ENCODE data around the gene RPP40. TPM values are rescaled to one million over a fixed set of nuclear protein-coding genes. Genes with fewer than 3 reads are reported as not detected.
A peak's percentile ranks its signal among the peaks of the same experiment; 100 is the strongest.

The RPP40 gene
- polyA plus RNA-seq, 3 donors, result 1.7 to 11.1 (median 7.4) TPM

DNA sequence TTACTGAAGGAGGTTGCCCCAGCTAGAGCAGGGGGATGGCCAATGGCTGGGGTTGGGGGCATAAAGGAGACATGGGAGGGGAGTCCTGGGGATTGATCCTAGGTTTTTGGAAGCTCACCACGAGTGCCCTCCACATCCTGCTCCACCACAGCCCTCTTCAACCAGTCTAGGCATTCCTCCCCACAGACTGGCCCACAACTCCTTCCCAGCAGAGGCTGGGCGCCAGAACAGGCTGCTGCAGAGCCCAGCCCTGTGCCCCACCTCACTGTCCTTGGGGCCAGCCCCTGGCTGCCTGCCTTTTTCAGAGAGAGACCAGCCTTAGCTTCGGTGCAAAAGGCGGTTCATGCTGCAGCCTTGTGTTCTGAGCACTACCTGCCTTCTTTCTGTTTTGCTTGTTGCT, 16.4 kb downstream of the RPP40 start:
- H3K27ac Mint-ChIP-seq, result peak overlapping the region in 1 of 7 donors; percentile 63
- Histone ChIP-seq H3K4me3 (replicated peaks in 1 of 3; ENCODE audit: low read depth in 2 of 3, low read length in 3 of 3) (no peak overlapping the region), H4K20me1 (ENCODE audit: insufficient read depth, low read length) (no peaks in the 10 kb centered on the region), H3K4me1 (ENCODE audit: control insufficient read depth in 1 of 2, insufficient read depth in 2 of 2, low read length in 2 of 2) (no peaks in the 10 kb centered on the region), H3K27me3 (ENCODE audit: control insufficient read depth in 2 of 2, insufficient read depth in 2 of 2, low read length in 2 of 2) (no peaks in the 10 kb centered on the region), H3K79me2 (ENCODE audit: insufficient read depth, low read length) (no peaks in the 10 kb centered on the region), H3K9me3 (replicated peaks in 1 of 2; ENCODE audit: control insufficient read depth in 1 of 2, insufficient read depth in 1 of 2, low read length in 2 of 2) (no peaks in the 10 kb centered on the region), H3K27ac (ENCODE audit: low read depth in 1 of 2, low read length in 2 of 2) (no peak overlapping the region), H3K4me2 (replicated peaks; ENCODE audit: extremely low read depth, low read length, poor library complexity, severe bottlenecking) (no peak overlapping the region), H2AFZ (ENCODE audit: insufficient read depth, low read depth, low read length, poor library complexity, severe bottlenecking) (no peak overlapping the region), H3K9ac (ENCODE audit: insufficient read depth, low read length, poor library complexity, severe bottlenecking) (no peak overlapping the region), H3K36me3 (replicated peaks in 1 of 2; ENCODE audit: control insufficient read depth in 1 of 2, insufficient read depth in 2 of 2, low read length in 2 of 2) (no peaks in the 10 kb centered on the region)
- 67% methylated on average over 3 of the region's 4 CpGs for WGBS (ENCODE audit: insufficient coverage)
- TF ChIP-seq, protein P1, sequence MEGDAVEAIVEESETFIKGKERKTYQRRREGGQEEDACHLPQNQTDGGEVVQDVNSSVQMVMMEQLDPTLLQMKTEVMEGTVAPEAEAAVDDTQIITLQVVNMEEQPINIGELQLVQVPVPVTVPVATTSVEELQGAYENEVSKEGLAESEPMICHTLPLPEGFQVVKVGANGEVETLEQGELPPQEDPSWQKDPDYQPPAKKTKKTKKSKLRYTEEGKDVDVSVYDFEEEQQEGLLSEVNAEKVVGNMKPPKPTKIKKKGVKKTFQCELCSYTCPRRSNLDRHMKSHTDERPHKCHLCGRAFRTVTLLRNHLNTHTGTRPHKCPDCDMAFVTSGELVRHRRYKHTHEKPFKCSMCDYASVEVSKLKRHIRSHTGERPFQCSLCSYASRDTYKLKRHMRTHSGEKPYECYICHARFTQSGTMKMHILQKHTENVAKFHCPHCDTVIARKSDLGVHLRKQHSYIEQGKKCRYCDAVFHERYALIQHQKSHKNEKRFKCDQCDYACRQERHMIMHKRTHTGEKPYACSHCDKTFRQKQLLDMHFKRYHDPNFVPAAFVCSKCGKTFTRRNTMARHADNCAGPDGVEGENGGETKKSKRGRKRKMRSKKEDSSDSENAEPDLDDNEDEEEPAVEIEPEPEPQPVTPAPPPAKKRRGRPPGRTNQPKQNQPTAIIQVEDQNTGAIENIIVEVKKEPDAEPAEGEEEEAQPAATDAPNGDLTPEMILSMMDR (IDR thresholded peaks at IDR 0.05), result no peak
- peaks cover 0 to 8% (median 4%) of the 10 kb centered on the region in 7 donors for H3K9me3 Mint-ChIP-seq
- intact Hi-C loops (cut with micrococcal nuclease), result no loop called here
- H3K36me3 Mint-ChIP-seq, result peaks cover 4 to 10% of the 10 kb centered on the region in 2 donors
- H3K4me3 Mint-ChIP-seq, result no peak overlapping the region
- peaks cover 5% of the 10 kb centered on the region for H3K4me1 Mint-ChIP-seq
- no peak for DNase-seq
- peaks cover 0 to 3% (median 2%) of the 10 kb centered on the region in 3 donors for H3K27me3 Mint-ChIP-seq (ENCODE audit: low read depth in 3 of 3)

DNA sequence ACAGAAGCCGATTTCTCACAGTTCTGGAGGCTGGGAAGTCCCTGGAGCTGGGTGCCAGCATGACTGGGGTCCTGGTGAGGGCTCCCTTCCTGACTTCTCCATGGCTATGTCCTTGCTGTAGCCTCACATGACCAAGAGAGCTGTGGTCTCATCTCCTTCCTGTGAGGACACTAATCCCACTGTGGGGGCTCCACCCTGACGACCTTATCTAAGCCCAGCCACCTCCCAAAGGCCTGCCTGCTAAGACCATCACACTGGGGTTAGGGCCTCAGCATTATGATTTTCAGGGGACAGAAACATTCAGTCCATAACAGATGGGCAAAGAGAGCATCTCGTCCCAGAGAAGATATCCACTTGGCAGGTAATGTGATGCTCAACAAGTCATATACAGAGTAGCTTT, 16.8 kb downstream of the RPP40 start:
- no peak overlapping the region for H3K4me3 Mint-ChIP-seq
- Histone ChIP-seq H3K36me3 (replicated peaks in 1 of 2; ENCODE audit: control insufficient read depth in 1 of 2, insufficient read depth in 2 of 2, low read length in 2 of 2) (no peaks in the 10 kb centered on the region), H2AFZ (ENCODE audit: insufficient read depth, low read depth, low read length, poor library complexity, severe bottlenecking) (no peak overlapping the region), H3K9me3 (replicated peaks in 1 of 2; ENCODE audit: control insufficient read depth in 1 of 2, insufficient read depth in 1 of 2, low read length in 2 of 2) (no peaks in the 10 kb centered on the region), H3K4me3 (replicated peaks in 1 of 3; ENCODE audit: low read depth in 2 of 3, low read length in 3 of 3) (no peak overlapping the region), H3K9ac (ENCODE audit: insufficient read depth, low read length, poor library complexity, severe bottlenecking) (no peak overlapping the region), H3K27me3 (ENCODE audit: control insufficient read depth in 2 of 2, insufficient read depth in 2 of 2, low read length in 2 of 2) (no peaks in the 10 kb centered on the region), H3K4me1 (ENCODE audit: control insufficient read depth in 1 of 2, insufficient read depth in 2 of 2, low read length in 2 of 2) (no peaks in the 10 kb centered on the region), H4K20me1 (ENCODE audit: insufficient read depth, low read length) (no peaks in the 10 kb centered on the region), H3K4me2 (replicated peaks; ENCODE audit: extremely low read depth, low read length, poor library complexity, severe bottlenecking) (no peak overlapping the region), H3K79me2 (ENCODE audit: insufficient read depth, low read length) (no peaks in the 10 kb centered on the region), H3K27ac (ENCODE audit: low read depth in 1 of 2, low read length in 2 of 2) (no peak overlapping the region)
- H3K4me1 Mint-ChIP-seq, result peaks cover 5% of the 10 kb centered on the region
- no peak overlapping the region for H3K27ac Mint-ChIP-seq
- H3K27me3 Mint-ChIP-seq (ENCODE audit: low read depth in 3 of 3), result peaks cover 0 to 3% (median 2%) of the 10 kb centered on the region in 3 donors
- peaks cover 0 to 8% (median 4%) of the 10 kb centered on the region in 7 donors for H3K9me3 Mint-ChIP-seq
- DNase-seq, result no peak
- intact Hi-C loops (cut with micrococcal nuclease), result no loop called here
- peaks cover 4 to 10% of the 10 kb centered on the region in 2 donors for H3K36me3 Mint-ChIP-seq
- 84% methylated on average over 2 of the region's 3 CpGs for WGBS (ENCODE audit: insufficient coverage)
- TF ChIP-seq, protein P1 (IDR thresholded peaks at IDR 0.05), result no peak
